HG03378 (cell line): ENCODE measurements around the gene TTC28.

Experiments used
- ATAC-seq: cut with Tn5 transposase; IDR thresholded peaks from one replicate; pipeline ENCODE4 v1.9.1; 2021; ENCODE audit warnings: mild to moderate bottlenecking, moderate library complexity; ENCODE audit not compliant: unreplicated experiment

The TTC28 gene

GRCh38 chr22:27947448-27947847 is 732.2 kb downstream of the TTC28 start:
- no peak for ATAC-seq

- no peak for ATAC-seq
Observed at GRCh38 chr22:27941143-27941542, 738.5 kb downstream of the TTC28 start.

GRCh38 chr22:27937453-27937852 is 742.2 kb downstream of the TTC28 start:
- no peak for ATAC-seq

- no peak for ATAC-seq
Observed at GRCh38 chr22:27935897-27936296, 743.7 kb downstream of the TTC28 start.

GRCh38 chr22:27934069-27934468 is 745.6 kb downstream of the TTC28 start:
- no peak for ATAC-seq

GRCh38 chr22:27933186-27933983 is 746.3 kb downstream of the TTC28 start:
- ATAC-seq: no peak

- ATAC-seq: no peak
Observed at GRCh38 chr22:27930331-27931060, 749.1 kb downstream of the TTC28 start.
